H1 (cell line): ENCODE data around the gene CAMKMT. TPM values are rescaled to one million over a fixed set of nuclear protein-coding genes. Genes with fewer than 3 reads are reported as not detected.

Experiments used
- CTCF ChIA-PET: fragments of 300-600 bp; sonication (Branson Sonifier 250); formaldehyde crosslinking; loops from one replicate; lab custom pipeline; 2021; ENCODE audit not compliant: partially characterized antibody; lab: Charles Lee
- POLR2A ChIA-PET: fragments of 300-600 bp; sonication (Branson Sonifier 250); formaldehyde crosslinking; loops from one replicate; lab custom pipeline; 2021; ENCODE audit warnings: inconsistent platforms; ENCODE audit not compliant: partially characterized antibody; lab: Charles Lee
- DNase-seq, 2 experiments: peaks; one replicate each; pipeline versions ENCODE4 v3.0.0 to v3.0.0-alpha.2; 2010 to 2022; ENCODE audit warnings: low spot score in 2 of 2, low read depth in 1 of 2, mixed read lengths in 1 of 2
- FAIRE-seq: peaks from 2 replicates; lab custom pipeline; 2011; peaks lifted over from hg19 to GRCh38; lab: Jason Lieb, UNC
- H2AFZ ChIP-seq: 2 replicates; pipeline ENCODE4 v1.8.1; 2012; ENCODE audit warnings: low read length, inconsistent platforms
- H2AK5ac ChIP-seq: 2 replicates; pipeline ENCODE4 v1.6.1; 2013; ENCODE audit warnings: low read depth, low read length
- H2BK120ac ChIP-seq: replicated peaks from 2 replicates; pipeline ENCODE3; 2013; ENCODE audit warnings: low read depth, low read length, inconsistent platforms
- H2BK12ac ChIP-seq: 2 replicates; pipeline ENCODE4 v1.6.1; 2013; ENCODE audit warnings: low read depth, low read length
- H2BK15ac ChIP-seq: 2 replicates; pipeline ENCODE4 v1.6.1; 2013; ENCODE audit warnings: low read length
- H2BK20ac ChIP-seq: 2 replicates; pipeline ENCODE4 v1.6.1; 2013; ENCODE audit warnings: low read length
- H2BK5ac ChIP-seq: 2 replicates; pipeline ENCODE4 v1.6.1; 2013; ENCODE audit warnings: low read depth, low read length
- H3K14ac ChIP-seq: 2 replicates; pipeline ENCODE4 v1.6.1; 2013; ENCODE audit warnings: inconsistent platforms; ENCODE audit not compliant: insufficient read length
- H3K18ac ChIP-seq: 2 replicates; pipeline ENCODE4 v1.6.1; 2013; ENCODE audit warnings: low read length; ENCODE audit errors: extremely low read depth
- H3K23ac ChIP-seq: 2 replicates; pipeline ENCODE4 v1.6.1; 2013; ENCODE audit warnings: inconsistent platforms; ENCODE audit not compliant: insufficient read length
- H3K23me2 ChIP-seq: 2 replicates; pipeline ENCODE4 v1.6.1; 2013; ENCODE audit warnings: low read depth, low read length
- H3K27ac ChIP-seq: 2 replicates; pipeline ENCODE4 v1.6.1; 2011; ENCODE audit warnings: low read depth, low read length, inconsistent platforms
- H3K27me3 ChIP-seq, 4 experiments: replicated peaks in 1 of 4; 1 replicate in 1 of 4; 2 replicates in 3 of 4; pipeline versions ENCODE4 v1.6.1 to v1.8.1; 2011 to 2013; ENCODE audit warnings: low read length in 3 of 4, mild to moderate bottlenecking in 3 of 4, inconsistent platforms in 2 of 4, mixed read lengths in 2 of 4, moderate library complexity in 1 of 4; ENCODE audit not compliant: control insufficient read depth in 3 of 4, insufficient read depth in 3 of 4; ENCODE audit errors: extremely low read depth in 1 of 4
- H3K36me3 ChIP-seq, 4 experiments: 2 replicates each; pipeline versions ENCODE4 v1.6.1 to v1.8.1; 2011 to 2013; ENCODE audit warnings: mild to moderate bottlenecking in 4 of 4, low read length in 3 of 4, moderate library complexity in 2 of 4, control low read depth in 1 of 4, inconsistent platforms in 1 of 4; ENCODE audit not compliant: insufficient read depth in 4 of 4, control insufficient read depth in 2 of 4
- H3K4ac ChIP-seq: replicated peaks from 2 replicates; pipeline ENCODE3; 2013; ENCODE audit warnings: low read length, low read depth, mixed read lengths, inconsistent platforms; ENCODE audit not compliant: insufficient read length
- H3K4me1 ChIP-seq, 4 experiments: replicated peaks in 1 of 4; 1 replicate in 1 of 4; 2 replicates in 3 of 4; pipeline versions ENCODE4 v1.6.1 to v1.8.1; 2011 to 2013; ENCODE audit warnings: low read length in 3 of 4, inconsistent platforms in 2 of 4, mixed read lengths in 1 of 4; ENCODE audit not compliant: insufficient read depth in 4 of 4, control insufficient read depth in 3 of 4
- H3K4me2 ChIP-seq, 2 experiments: 2 replicates each; pipeline versions ENCODE4 v1.6.1 to v1.8.1; 2011 to 2013; ENCODE audit warnings: low read depth in 2 of 2, low read length in 2 of 2, control low read depth in 1 of 2, inconsistent platforms in 1 of 2, mild to moderate bottlenecking in 1 of 2; ENCODE audit not compliant: insufficient read depth in 1 of 2
- H3K4me3 ChIP-seq, 4 experiments: fragments of 200-600, 300-600 bp in 1 of 4; sonication (generic), shearing (Covaris generic), sonication (Bioruptor Twin) in 1 of 4; 2 replicates each; pipeline versions ENCODE4 v1.5.1 to v1.8.1; 2011 to 2016; ENCODE audit warnings: low read length in 4 of 4, low read depth in 3 of 4, control low read depth in 2 of 4, inconsistent platforms in 2 of 4, mild to moderate bottlenecking in 2 of 4, mixed read lengths in 1 of 4, moderate library complexity in 1 of 4; ENCODE audit not compliant: insufficient read depth in 2 of 4; ENCODE audit errors: extremely low read depth in 1 of 4
- H3K56ac ChIP-seq: replicated peaks from 2 replicates; pipeline ENCODE3; 2013; ENCODE audit warnings: low read depth, mild to moderate bottlenecking, mixed read lengths, low read length, inconsistent platforms; ENCODE audit not compliant: insufficient read length
- H3K79me1 ChIP-seq: 2 replicates; pipeline ENCODE4 v1.6.1; 2013; ENCODE audit warnings: low read depth, low read length, control low read depth
- H3K79me2 ChIP-seq, 2 experiments: 2 replicates each; pipeline versions ENCODE4 v1.6.1 to v1.8.1; 2012 to 2013; ENCODE audit warnings: low read length in 2 of 2, mild to moderate bottlenecking in 2 of 2, inconsistent platforms in 1 of 2; ENCODE audit not compliant: insufficient read depth in 2 of 2, control insufficient read depth in 1 of 2
- H3K9ac ChIP-seq, 4 experiments: replicated peaks in 1 of 4; 1 replicate in 1 of 4; 2 replicates in 3 of 4; pipeline versions ENCODE4 v1.6.1 to v1.8.1; 2011 to 2013; ENCODE audit warnings: low read depth in 3 of 4, low read length in 3 of 4, control low read depth in 2 of 4, mild to moderate bottlenecking in 2 of 4, moderate library complexity in 2 of 4, inconsistent platforms in 1 of 4; ENCODE audit errors: extremely low read depth in 1 of 4
- H3K9me3 ChIP-seq, 2 experiments: 2 replicates each; pipeline versions ENCODE4 v1.6.1 to v1.8.1; 2012 to 2013; ENCODE audit warnings: mild to moderate bottlenecking in 2 of 2, moderate library complexity in 2 of 2, control low read depth in 1 of 2, inconsistent platforms in 1 of 2, low read depth in 1 of 2, low read length in 1 of 2, mixed read lengths in 1 of 2; ENCODE audit not compliant: insufficient read depth in 2 of 2
- H4K20me1 ChIP-seq, 2 experiments: replicated peaks in 1 of 2; 2 replicates each; pipeline versions ENCODE3 to v1.8.1; 2011 to 2013; ENCODE audit warnings: inconsistent platforms in 2 of 2, low read length in 2 of 2, mild to moderate bottlenecking in 1 of 2; ENCODE audit not compliant: insufficient read depth in 2 of 2, control insufficient read depth in 1 of 2
- H4K5ac ChIP-seq: 2 replicates; pipeline ENCODE4 v1.6.1; 2013; ENCODE audit warnings: low read length, low read depth, mixed read lengths, inconsistent platforms; ENCODE audit not compliant: insufficient read length
- H4K8ac ChIP-seq: 2 replicates; pipeline ENCODE4 v1.8.0; 2013; ENCODE audit warnings: mild to moderate bottlenecking, moderate library complexity, low read length, inconsistent platforms; ENCODE audit not compliant: insufficient read depth; ENCODE audit errors: extremely low read depth
- H4K91ac ChIP-seq: replicated peaks from 2 replicates; pipeline ENCODE3; 2013; ENCODE audit warnings: low read length, mixed read lengths, inconsistent platforms; ENCODE audit not compliant: insufficient read length
- ATF3 ChIP-seq: IDR thresholded peaks from 2 replicates; pipeline ENCODE4 v1.6.1; 2011; ENCODE audit warnings: low read depth, mild to moderate bottlenecking, low read length; ENCODE audit not compliant: insufficient read depth
- CBX8 ChIP-seq: fragments of 300-800, 300-1000 bp; sonication (generic); IDR thresholded peaks from 2 replicates; pipeline ENCODE4 v1.7.1; 2016; ENCODE audit warnings: low read depth, low read length, borderline replicate concordance
- E2F6 ChIP-seq: IDR thresholded peaks from 2 replicates; pipeline ENCODE4 v1.6.1; 2012; ENCODE audit warnings: inconsistent platforms
- GABPA ChIP-seq: IDR thresholded peaks from 2 replicates; pipeline ENCODE4 v1.6.1; 2011; ENCODE audit warnings: mild to moderate bottlenecking, low read length, moderate library complexity, borderline replicate concordance; ENCODE audit not compliant: insufficient read depth
- HDAC6 ChIP-seq: IDR thresholded peaks from one replicate; pipeline ENCODE4 v1.7.1; 2012; ENCODE audit warnings: low read depth, mild to moderate bottlenecking, inconsistent platforms, low read length, moderate library complexity
- JUN ChIP-seq: IDR thresholded peaks from 2 replicates; pipeline ENCODE4 v1.6.1; 2011; ENCODE audit warnings: low read depth, mild to moderate bottlenecking, improper control_type of control experiment, low read length
- POLR2AphosphoS5 ChIP-seq: IDR thresholded peaks from 2 replicates; pipeline ENCODE4 v1.6.1; 2011; ENCODE audit warnings: low read depth, low read length
- SIN3A ChIP-seq, 2 experiments: IDR thresholded peaks in 1 of 2; conservative IDR thresholded peaks in 1 of 2; 2 replicates each; pipeline ENCODE4 v1.6.1; 2011 to 2012; ENCODE audit warnings: low read length in 2 of 2, improper control_type of control experiment in 1 of 2, low read depth in 1 of 2, mild to moderate bottlenecking in 1 of 2
- TAF7 ChIP-seq: optimal IDR thresholded peaks from 2 replicates; pipeline ENCODE3; 2011; ENCODE audit warnings: low read depth, mild to moderate bottlenecking, inconsistent platforms, low read length, moderate library complexity, borderline replicate concordance
- YY1 ChIP-seq: IDR thresholded peaks from 2 replicates; pipeline ENCODE4 v1.6.1; 2011; ENCODE audit warnings: low read depth, mild to moderate bottlenecking, low read length
- WGBS, 2 experiments: shearing (Covaris generic) in 1 of 2; methylation state at CpG; one replicate each; pipeline versions ENCODE4 v1.1.6 to v1.1.7; 2013 to 2015; ENCODE audit warnings: low lambda C conversion rate in 2 of 2, mixed read lengths in 2 of 2, inconsistent platforms in 1 of 2, low coverage in 1 of 2, missing lambda C conversion rate in 1 of 2; ENCODE audit not compliant: insufficient replicate concordance in 2 of 2, insufficient coverage in 1 of 2, insufficient read length in 1 of 2; ENCODE audit errors: extremely low coverage in 1 of 2, missing lambda C conversion rate in 1 of 2; 5-methylcytosine and 5-hydroxymethylcytosine counted together
- polyA plus RNA-seq, 7 experiments: library from polyadenylated mRNA; depleted of rRNA in 3 of 7; stranded (reverse) in 5 of 7; unstranded in 2 of 7; fragments of >200 nt in 5 of 7; fragments of 200-250 nt in 2 of 7; gene quantifications; 1 replicate in 5 of 7; 2 replicates in 1 of 7; 4 replicates in 1 of 7; pipeline versions ENCODE4 v1.2.1 to v1.2.3, GENCODE V29; 2011 to 2013; ENCODE audit warnings: missing spikeins in 2 of 7, mixed read lengths in 2 of 7
- total RNA-seq: library from RNA; stranded (reverse); fragmentation: NEBNext Ultra II Directional; extraction: Animal tissue kit (Norgen Biotek cat#: 25700); gene quantifications from 2 replicates; pipeline ENCODE4 v1.2.1, GENCODE V29; 2021

Gene CAMKMT
- total and polyA plus RNA-seq, 2 of the 8 experiments (the other 6 are each of a cell fraction or from before 2014, with no cell fraction given): 14.7 to 22.4 TPM

GRCh38 chr2:44335806-44336538, 25.8 kb upstream of the CAMKMT start:
- POLR2A ChIA-PET: no interaction called here
- no peak overlapping the region for H3K4ac ChIP-seq
- no peak overlapping the region for H3K14ac ChIP-seq
- H2BK12ac ChIP-seq: no peak overlapping the region
- no peak overlapping the region for H3K56ac ChIP-seq
- no peak overlapping the region for H3K4me2 ChIP-seq
- FAIRE-seq (no peak), DNase-seq (no peak)
- H2AK5ac ChIP-seq: no peak overlapping the region
- H4K8ac ChIP-seq: no peak overlapping the region
- no peaks in the 10 kb centered on the region for H4K20me1 ChIP-seq
- no peaks in the 10 kb centered on the region for H3K27me3 ChIP-seq
- H3K4me3 ChIP-seq: no peak overlapping the region
- peaks cover 0 to 23% (median 16%) of the 10 kb centered on the region in 4 experiments; a peak in 5 of 8 replicates for H3K36me3 ChIP-seq
- H3K4me1 ChIP-seq: no peaks in the 10 kb centered on the region
- no peak overlapping the region for H4K5ac ChIP-seq
- WGBS, 2 experiments: 100% methylated on average over 2 of the region's 2 CpGs; no CpG with 5 or more reads in 1 of the 2 experiments
- H3K18ac ChIP-seq: no peak overlapping the region
- no peak overlapping the region for H2BK5ac ChIP-seq
- no peaks in the 10 kb centered on the region for H3K79me2 ChIP-seq
- H4K91ac ChIP-seq: no peak overlapping the region
- H3K27ac ChIP-seq: no peak overlapping the region
- H2BK120ac ChIP-seq: no peak overlapping the region
- H2AFZ ChIP-seq: no peak overlapping the region
- no peaks in the 10 kb centered on the region for H3K23me2 ChIP-seq
- CTCF ChIA-PET: no interaction called here
- H3K23ac ChIP-seq: no peak overlapping the region
- H3K9ac ChIP-seq: no peak overlapping the region
- no peaks in the 10 kb centered on the region for H3K79me1 ChIP-seq
- no peak overlapping the region for H2BK20ac ChIP-seq
- H3K9me3 ChIP-seq: no peaks in the 10 kb centered on the region
- no peak overlapping the region for H2BK15ac ChIP-seq
- TF ChIP-seq JUN (no peak), E2F6 (no peak), ATF3 (no peak), TAF7 (no peak), HDAC6 (no peak), POLR2AphosphoS5 (no peak), SIN3A (conservative IDR thresholded peaks at IDR 0.05 in 1 of 2, IDR thresholded peaks at IDR 0.05 in 1 of 2; ENCODE audit: low read depth in 1 of 2, low read length in 2 of 2) (no peak), GABPA (no peak), CBX8 (no peak), YY1 (no peak)
